Measurements from ENCODE around the gene PITRM1.

- no peak for TF ChIP-seq SMC3 (conservative IDR thresholded peaks at IDR 0.05; ENCODE audit: poor library complexity)
- no peak for TF ChIP-seq POLR2AphosphoS5 (IDR thresholded peaks at IDR 0.05)
- no peak for TF ChIP-seq RAD21 (conservative IDR thresholded peaks at IDR 0.05)
- TF ChIP-seq CTCF (IDR thresholded peaks at IDR 0.05; ENCODE audit: poor library complexity, severe bottlenecking): no peak
- TF ChIP-seq REST (IDR thresholded peaks at IDR 0.05; ENCODE audit: borderline replicate concordance): no peak
Observed at GRCh38 chr10:3152566-3152935, 20.0 kb downstream of the PITRM1 start.

Measured in neural cell (in vitro differentiated cells).